Transverse colon (tissue), 4 donors: ENCODE measurements around the gene SLC2A9. TPM values are rescaled to one million over a fixed set of nuclear protein-coding genes. Genes with fewer than 3 reads are reported as not detected.

ENCODE experiments used
- DNase-seq: peaks from one replicate; pipeline ENCODE4 v3.0.0-alpha.2; 2019
- H3K27ac ChIP-seq, 4 donors: fragments of 200-600 bp; sonication (generic); 2 replicates each; pipeline ENCODE4 v1.5.1; 2016 to 2018; ENCODE audit warnings: inconsistent platforms in 4 of 4
- H3K27me3 ChIP-seq: fragments of 200-600 bp; sonication (generic); 2 replicates; pipeline ENCODE4 v1.5.1; 2017; ENCODE audit warnings: inconsistent platforms
- H3K36me3 ChIP-seq, 4 donors: fragments of 200-600 bp; sonication (generic); 2 replicates each; pipeline ENCODE4 v1.5.1; 2017 to 2019; ENCODE audit warnings: inconsistent platforms in 4 of 4
- H3K4me1 ChIP-seq, 4 donors: fragments of 200-600 bp; sonication (generic); 2 replicates each; pipeline ENCODE4 v1.5.1; 2017 to 2020; ENCODE audit warnings: inconsistent platforms in 4 of 4
- H3K4me3 ChIP-seq, 4 donors: fragments of 200-600 bp; sonication (generic); 1 replicate in 1 of 4; 2 replicates in 3 of 4; pipeline versions ENCODE4 v1.5.1 to v1.6.1; 2017 to 2019; ENCODE audit warnings: inconsistent platforms in 4 of 4
- H3K9me3 ChIP-seq, 2 donors: fragments of 200-600 bp; sonication (generic); 2 replicates each; pipeline ENCODE4 v1.5.1; 2017 to 2019; ENCODE audit warnings: inconsistent platforms in 2 of 2
- CTCF ChIP-seq, 5 experiments: fragments of 200-600 bp in 3 of 5; fragments of 450-650 bp in 2 of 5; sonication (generic) in 3 of 5; IDR thresholded peaks; 1 replicate in 2 of 5; 2 replicates in 3 of 5; pipeline ENCODE4 v1.5.1; 2016 to 2017; ENCODE audit warnings: antibody characterized with exemption in 5 of 5, inconsistent platforms in 3 of 5, mild to moderate bottlenecking in 2 of 5, moderate library complexity in 1 of 5
- EP300 ChIP-seq: sonication (generic); formaldehyde crosslinking; IDR thresholded peaks from one replicate; pipeline ENCODE4 v1.6.1; 2017; ENCODE audit warnings: antibody characterized with exemption, low read depth
- POLR2A ChIP-seq: fragments of 450-650 bp; IDR thresholded peaks from one replicate; pipeline ENCODE4 v1.6.1; 2016; ENCODE audit warnings: antibody characterized with exemption, mild to moderate bottlenecking, moderate library complexity
- POLR2AphosphoS5 ChIP-seq, 3 donors: sonication (generic); formaldehyde crosslinking; IDR thresholded peaks; one replicate each; pipeline ENCODE4 v1.6.1; 2016; ENCODE audit warnings: antibody characterized with exemption in 3 of 3
- WGBS, 2 donors: methylation state at CpG; one replicate each; pipeline ENCODE4 v1.1.5; 2018; ENCODE audit warnings: low coverage in 1 of 2; 5-methylcytosine and 5-hydroxymethylcytosine counted together
- in situ Hi-C, 4 donors: fragments of 200-750 bp; cut with MboI; loops; one replicate each; pipeline versions ENCODE4 v1.15.0 to v1.15.1; 2017; ENCODE audit warnings: low sequenced_read_pairs in 3 of 4, low pct_ligation_motif_present in 1 of 4, low pct_unique_long_range_greater_than_20kb in 1 of 4
- intact Hi-C: fragments of 100-400 bp; cut with DNase I; formaldehyde crosslinking; loops from one replicate; pipeline ENCODE4 v1.15.1; 2023; ENCODE audit warnings: low total_unique reads
- total RNA-seq, 4 donors: library from RNA; depleted of rRNA; stranded (reverse); fragments of >200 nt; gene quantifications; one replicate each; pipeline ENCODE4 v1.1.0, GENCODE V29; 2016

SLC2A9 gene
- total RNA-seq, 4 donors from 2014 or later: 2.2 to 4.0 (median 3.4) TPM; not detected in 1

DNA sequence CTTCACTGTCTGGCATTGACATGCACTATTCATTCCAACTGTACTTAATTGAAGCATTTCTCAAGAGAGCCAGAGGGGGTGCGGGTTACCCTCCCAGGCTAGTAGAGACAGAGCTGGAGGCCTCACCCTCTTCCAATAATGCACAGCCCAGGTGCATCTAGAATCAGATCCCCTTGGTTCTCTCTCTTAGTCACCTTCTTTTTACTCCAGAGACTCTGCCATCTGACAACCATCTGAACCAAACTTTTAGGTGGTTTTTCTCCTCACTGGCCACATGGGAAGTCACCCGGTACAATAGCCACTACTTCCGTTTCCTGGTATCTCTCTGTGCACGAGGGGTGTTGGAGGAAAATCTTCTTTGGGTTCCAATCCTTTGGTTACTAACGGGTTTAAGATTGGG is 81.3 kb downstream of the SLC2A9 start:
- no peak overlapping the region for H3K4me3 ChIP-seq
- WGBS, 2 donors: 92 to 100% methylated on average over 1 to 5 of the region's 5 CpGs
- no peaks in the 10 kb centered on the region for H3K36me3 ChIP-seq
- no peaks in the 10 kb centered on the region for H3K9me3 ChIP-seq
- H3K27ac ChIP-seq: no peak overlapping the region
- no peak for TF ChIP-seq POLR2A
- no peak for TF ChIP-seq CTCF (IDR thresholded peaks at IDR 0.05)
- no peak for TF ChIP-seq POLR2AphosphoS5 (IDR thresholded peaks at IDR 0.05)
- no peak for TF ChIP-seq EP300
- no peaks in the 10 kb centered on the region for H3K4me1 ChIP-seq
- no peaks in the 10 kb centered on the region for H3K27me3 ChIP-seq
- in situ Hi-C loops: no loop called here
- no peak for DNase-seq
- intact Hi-C loops: no loop called here

- Histone ChIP-seq H3K9me3 (no peaks in the 10 kb centered on the region), H3K36me3 (no peaks in the 10 kb centered on the region), H3K4me3 (no peak overlapping the region), H3K4me1 (no peaks in the 10 kb centered on the region), H3K27me3 (no peaks in the 10 kb centered on the region), H3K27ac (no peak overlapping the region)
- 90% methylated on average over 5 of the region's 5 CpGs; no CpG with 5 or more reads in 1 of the 2 donors for WGBS, 2 donors
- DNase-seq: no peak
- intact Hi-C loops (no loop called here), in situ Hi-C loops (no loop called here)
- TF ChIP-seq EP300 (no peak), CTCF (IDR thresholded peaks at IDR 0.05) (no peak), POLR2AphosphoS5 (IDR thresholded peaks at IDR 0.05) (no peak), POLR2A (no peak)
These were observed 82.4 kb downstream of the SLC2A9 start for GRCh38 chr4:9938933-9939332.

DNA sequence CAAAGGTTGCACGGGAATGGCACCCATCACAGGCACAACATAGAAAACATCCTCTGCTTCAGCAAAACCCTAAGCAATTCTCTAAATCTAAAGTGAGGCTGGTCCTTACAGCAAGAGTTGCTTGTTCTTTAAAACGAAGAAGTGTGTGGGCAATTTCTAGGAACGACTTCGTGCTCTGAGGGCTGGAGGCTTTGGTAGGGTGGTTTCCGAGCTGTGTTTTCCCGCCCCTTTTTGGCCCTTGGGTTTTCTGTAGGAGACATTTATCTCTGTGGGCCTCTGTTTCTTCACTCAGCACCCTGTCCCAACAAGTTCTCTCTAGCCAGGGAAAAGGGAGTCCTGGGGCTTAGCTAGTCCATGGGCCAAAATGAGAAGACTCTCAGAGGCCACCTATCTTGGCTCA is 84.2 kb downstream of the SLC2A9 start:
- no peaks in the 10 kb centered on the region for H3K36me3 ChIP-seq
- H3K4me1 ChIP-seq: no peaks in the 10 kb centered on the region
- H3K27me3 ChIP-seq: no peaks in the 10 kb centered on the region
- intact Hi-C loops: no loop called here
- TF ChIP-seq POLR2A: no peak
- no peak for TF ChIP-seq CTCF (IDR thresholded peaks at IDR 0.05)
- no peak for TF ChIP-seq EP300
- no peak for TF ChIP-seq POLR2AphosphoS5 (IDR thresholded peaks at IDR 0.05)
- no peak for DNase-seq
- H3K9me3 ChIP-seq: no peaks in the 10 kb centered on the region
- no peak overlapping the region for H3K4me3 ChIP-seq
- 27 to 80% methylated on average over 5 to 6 of the region's 6 CpGs for WGBS, 2 donors
- in situ Hi-C loops: no loop called here
- no peak overlapping the region for H3K27ac ChIP-seq

DNA sequence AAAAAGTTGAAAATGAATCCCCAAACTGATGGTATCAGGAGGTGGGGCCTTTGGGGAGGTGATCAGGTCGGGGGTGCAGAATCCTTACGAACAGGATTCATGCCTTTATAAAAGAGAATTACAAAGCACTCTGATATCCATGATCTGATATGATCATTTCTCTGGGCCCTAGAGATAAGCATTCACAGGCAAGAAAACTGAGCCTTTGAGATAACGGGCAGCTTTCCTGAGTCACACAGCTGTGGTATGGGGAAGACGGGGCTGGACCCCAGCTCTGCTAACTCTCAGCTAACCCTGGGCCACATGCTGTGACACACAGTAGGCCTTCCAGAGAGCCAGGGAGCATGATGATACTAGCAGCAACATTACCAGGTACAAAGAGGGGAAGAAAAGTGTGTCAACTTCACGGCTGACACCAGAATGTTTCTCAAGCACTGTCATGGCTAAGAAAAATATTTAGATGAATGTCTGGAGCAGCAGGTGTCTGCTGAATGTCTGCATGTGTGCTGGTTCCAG is 85.1 kb downstream of the SLC2A9 start:
- in situ Hi-C loops (no loop called here), intact Hi-C loops (no loop called here)
- TF ChIP-seq CTCF (IDR thresholded peaks at IDR 0.05) (no peak), EP300 (no peak), POLR2A (no peak), POLR2AphosphoS5 (IDR thresholded peaks at IDR 0.05) (no peak)
- Histone ChIP-seq H3K9me3 (no peaks in the 10 kb centered on the region), H3K27ac (no peak overlapping the region), H3K4me1 (no peaks in the 10 kb centered on the region), H3K27me3 (no peaks in the 10 kb centered on the region), H3K36me3 (no peaks in the 10 kb centered on the region), H3K4me3 (no peak overlapping the region)
- no peak for DNase-seq
- WGBS, 2 donors: 71 to 90% methylated on average over 4 to 5 of the region's 5 CpGs
